Kidney epithelial cell (primary cell): ENCODE data around the gene TBL1XR1. TPM values are rescaled to one million over a fixed set of nuclear protein-coding genes. Genes with fewer than 3 reads are reported as not detected.

ENCODE experiments used
- DNase-seq: peaks from one replicate; pipeline ENCODE4 v3.0.0-alpha.2; 2010; ENCODE audit warnings: low read depth
- H3K27me3 ChIP-seq: 2 replicates; pipeline ENCODE4 v1.6.0; 2011; ENCODE audit warnings: low read length; ENCODE audit not compliant: control insufficient read depth, insufficient read depth
- H3K36me3 ChIP-seq: 2 replicates; pipeline ENCODE4 v1.5.1; 2011; ENCODE audit warnings: low read length; ENCODE audit not compliant: control insufficient read depth, insufficient read depth
- H3K4me3 ChIP-seq: 2 replicates; pipeline ENCODE4 v1.5.1; 2011; ENCODE audit warnings: low read depth, mild to moderate bottlenecking, control low read depth, low read length
- CTCF ChIP-seq: IDR thresholded peaks from 2 replicates; pipeline ENCODE4 v1.5.1; 2011; ENCODE audit warnings: mild to moderate bottlenecking, moderate library complexity, low read length, control low read depth, inconsistent platforms; ENCODE audit not compliant: insufficient read depth, poor library complexity, severe bottlenecking
- total RNA-seq: library from RNA; depleted of rRNA; stranded (reverse); fragments of >200 nt; gene quantifications from 2 replicates; pipeline ENCODE4 v1.2.3, GENCODE V29; 2015

TBL1XR1 gene
- total RNA-seq, 1 donor from 2014 or later: 81.4 TPM

GRCh38 chr3:177122183-177122856 lies 75.0 kb downstream of the TBL1XR1 start:
- no peak overlapping the region for H3K4me3 ChIP-seq
- no peak for DNase-seq
- no peak for TF ChIP-seq CTCF
- H3K27me3 ChIP-seq: no peaks in the 10 kb centered on the region
- no peaks in the 10 kb centered on the region for H3K36me3 ChIP-seq

- Histone ChIP-seq H3K36me3 (no peaks in the 10 kb centered on the region), H3K4me3 (no peak overlapping the region), H3K27me3 (no peaks in the 10 kb centered on the region)
- no peak for DNase-seq
- no peak for TF ChIP-seq CTCF
These were observed 77.5 kb downstream of the TBL1XR1 start for GRCh38 chr3:177119829-177120228.

- no peak for TF ChIP-seq CTCF
- no peak for DNase-seq
- Histone ChIP-seq H3K4me3 (no peak overlapping the region), H3K27me3 (no peaks in the 10 kb centered on the region), H3K36me3 (no peaks in the 10 kb centered on the region)
These were observed 83.0 kb downstream of the TBL1XR1 start for GRCh38 chr3:177114253-177114652.

- no peak for TF ChIP-seq CTCF
- Histone ChIP-seq H3K4me3 (no peak overlapping the region), H3K36me3 (no peaks in the 10 kb centered on the region), H3K27me3 (no peaks in the 10 kb centered on the region)
- DNase-seq: no peak
These were observed 85.7 kb downstream of the TBL1XR1 start for GRCh38 chr3:177111541-177111949.

DNA sequence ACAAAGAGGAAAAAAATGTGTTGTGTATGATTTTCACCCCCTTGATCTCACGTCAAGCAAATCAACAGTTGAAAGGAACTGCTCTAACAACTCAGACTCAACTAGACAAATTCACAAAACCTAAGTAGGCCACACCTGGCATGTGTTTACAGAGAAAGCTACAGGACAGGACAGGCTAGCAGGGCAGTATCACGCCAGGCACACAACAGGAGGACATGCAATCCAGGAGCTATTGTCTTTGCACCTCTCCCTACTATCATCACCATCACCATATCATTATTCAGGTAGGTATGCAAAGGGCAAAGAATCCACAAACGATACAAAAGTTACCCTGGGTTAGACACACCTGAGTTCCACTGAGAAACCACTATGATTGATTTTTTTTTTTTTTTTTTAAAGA lies 86.4 kb downstream of the TBL1XR1 start:
- Histone ChIP-seq H3K27me3 (no peaks in the 10 kb centered on the region), H3K4me3 (no peak overlapping the region), H3K36me3 (no peaks in the 10 kb centered on the region)
- no peak for TF ChIP-seq CTCF
- no peak for DNase-seq

- no peaks in the 10 kb centered on the region for H3K27me3 ChIP-seq
- DNase-seq: no peak
- H3K4me3 ChIP-seq: no peak overlapping the region
- H3K36me3 ChIP-seq: no peaks in the 10 kb centered on the region
- TF ChIP-seq CTCF: no peak
These were observed 86.9 kb downstream of the TBL1XR1 start for GRCh38 chr3:177110386-177110785.
